Right hindlimb (tissue), 1 donor: ENCODE data around the gene SUGP1.
"Not testable (repeated sequence)": the region's sequence is repeated elsewhere in the genome, so short reads cannot be mapped to it uniquely, and the experiment has no call there.

Source experiments
- DNase-seq: peaks from one replicate; pipeline ENCODE4 v3.0.0-alpha.2; 2018

Gene SUGP1

DNA sequence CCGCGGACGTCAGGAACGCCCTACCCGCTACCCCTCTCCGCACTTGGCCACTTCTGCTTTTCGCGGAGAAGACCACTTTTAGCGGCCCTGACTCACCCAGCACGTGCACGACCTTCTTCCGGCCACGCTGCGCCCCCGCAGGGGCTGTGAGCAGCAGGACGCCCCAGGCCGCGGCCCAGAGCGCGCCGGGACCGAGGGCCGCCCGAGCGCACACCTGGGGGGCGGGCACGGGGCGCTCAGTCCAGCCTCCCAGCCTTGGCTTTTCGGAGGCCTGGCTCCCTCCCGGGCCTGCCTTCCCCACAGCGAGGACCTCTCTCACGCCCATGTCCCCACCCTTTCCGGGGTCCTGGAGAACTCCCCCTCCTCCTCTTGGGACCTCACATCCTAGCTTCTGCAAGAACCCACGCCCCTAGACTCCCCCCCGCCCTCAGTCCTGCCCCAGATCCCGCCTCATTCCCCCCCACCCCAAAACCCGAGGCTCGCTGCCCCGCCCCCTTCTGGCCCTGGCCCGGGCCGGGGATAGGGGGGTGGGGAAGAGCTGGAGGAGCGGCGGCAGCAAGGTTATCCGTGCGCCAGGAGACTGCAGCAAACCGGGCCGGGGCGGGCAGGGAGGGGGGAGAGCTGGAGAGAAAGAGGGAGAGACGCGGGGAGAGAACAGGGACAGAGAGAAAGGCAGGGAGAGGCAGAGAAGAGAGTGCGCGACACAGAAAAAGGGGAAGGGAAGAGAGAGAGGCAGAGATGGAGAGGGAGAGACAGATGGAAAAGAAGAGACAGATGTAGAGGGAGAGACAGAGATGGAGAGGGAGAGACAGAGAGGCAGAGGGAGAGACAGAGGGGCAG, 58.7 kb downstream of the SUGP1 start:
- DNase-seq = peak; percentile 66

DNA sequence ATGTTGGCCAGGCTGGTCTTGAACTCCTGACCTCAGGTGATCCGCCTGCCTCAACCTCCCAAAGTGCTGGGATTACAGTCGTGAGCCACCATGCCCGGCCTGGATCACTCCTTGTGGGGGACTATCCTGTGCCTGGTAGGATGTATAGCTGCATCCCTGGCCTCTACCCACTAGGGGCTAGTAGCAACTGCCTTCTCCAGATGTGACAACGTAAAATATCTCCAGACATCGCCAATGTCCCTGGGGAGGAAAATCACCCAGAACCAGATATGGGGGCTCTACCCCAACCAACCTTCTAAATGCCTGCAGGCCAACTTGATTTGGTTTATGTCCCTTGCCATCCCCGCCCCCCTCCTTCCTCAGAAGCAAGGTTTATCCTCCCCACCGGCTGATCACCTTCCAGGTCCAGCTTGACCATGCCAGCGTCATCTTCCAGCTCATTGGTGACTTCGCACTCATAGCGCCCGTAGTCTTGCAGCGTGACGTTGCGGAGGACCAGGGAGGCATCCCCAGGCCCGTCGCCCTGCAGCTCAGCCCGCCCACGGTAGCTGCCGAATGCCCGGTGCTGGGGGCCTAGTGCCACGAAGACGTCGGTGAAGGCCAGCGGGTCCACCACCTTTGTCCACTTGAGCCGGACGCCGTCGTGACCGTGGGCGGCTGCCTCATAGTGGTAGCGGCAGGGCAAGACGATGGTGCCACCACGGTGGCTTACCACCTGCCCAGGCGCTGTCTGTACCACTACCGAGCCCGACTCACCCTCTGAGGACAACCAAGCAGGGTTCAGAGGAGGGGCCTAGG, 59.7 kb downstream of the SUGP1 start:
- no peak for DNase-seq

DNA sequence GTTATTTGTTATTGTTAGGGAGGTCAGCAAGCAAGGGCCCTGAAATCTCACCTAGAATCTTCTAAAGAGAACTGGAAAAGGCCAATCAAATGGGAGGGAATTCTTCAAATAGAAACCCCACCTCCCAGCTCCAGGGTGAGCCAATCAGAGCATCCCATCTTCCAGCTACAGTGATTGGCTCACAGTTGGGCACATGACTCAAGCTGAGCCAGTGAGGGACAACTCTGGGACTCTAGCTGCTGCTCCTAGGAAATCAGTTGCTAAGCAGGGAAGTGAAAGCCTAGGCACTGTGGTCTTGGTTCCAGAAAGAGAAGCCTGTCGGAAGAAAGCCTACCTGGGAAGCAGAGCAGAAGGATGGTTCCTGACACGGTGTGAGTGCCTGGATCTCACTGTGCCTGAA, 60.6 kb downstream of the SUGP1 start:
- DNase-seq = no peak

DNA sequence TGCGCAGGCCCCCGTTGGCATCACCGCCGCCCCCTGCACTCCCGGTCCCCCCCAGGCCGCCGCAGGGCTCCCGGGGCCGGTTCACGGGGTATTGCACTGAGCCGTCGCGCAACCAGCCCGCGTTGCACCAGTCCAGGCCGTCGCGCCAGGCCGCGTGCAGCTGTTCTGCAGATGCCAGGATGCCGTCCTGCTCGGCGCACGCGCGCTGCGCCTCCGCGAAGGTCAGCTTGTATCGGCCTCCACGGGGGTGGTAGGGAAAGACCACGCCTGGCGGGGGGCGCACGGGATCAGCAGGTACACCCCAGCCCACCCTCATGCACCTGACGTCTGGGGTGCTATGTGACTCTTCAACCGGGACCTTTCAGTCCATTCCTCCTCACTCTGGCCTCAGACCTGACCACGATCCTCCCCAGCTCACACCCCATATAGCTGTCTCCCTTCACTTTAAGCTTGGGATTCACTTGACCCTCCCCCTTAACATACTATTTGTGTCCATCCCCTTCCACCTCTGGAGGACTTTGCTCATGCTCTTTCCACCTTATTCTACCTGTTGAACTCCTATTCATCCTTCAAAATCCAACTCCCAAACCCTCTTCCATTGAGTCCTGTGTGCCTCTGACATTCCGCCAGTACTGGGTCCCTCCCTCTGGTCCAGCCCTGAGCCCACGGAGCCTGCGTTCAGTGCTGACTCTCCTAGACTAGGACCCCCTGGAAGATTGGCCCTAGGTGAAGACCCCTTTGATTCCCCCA, 61.5 kb downstream of the SUGP1 start:
- no peak for DNase-seq

DNA sequence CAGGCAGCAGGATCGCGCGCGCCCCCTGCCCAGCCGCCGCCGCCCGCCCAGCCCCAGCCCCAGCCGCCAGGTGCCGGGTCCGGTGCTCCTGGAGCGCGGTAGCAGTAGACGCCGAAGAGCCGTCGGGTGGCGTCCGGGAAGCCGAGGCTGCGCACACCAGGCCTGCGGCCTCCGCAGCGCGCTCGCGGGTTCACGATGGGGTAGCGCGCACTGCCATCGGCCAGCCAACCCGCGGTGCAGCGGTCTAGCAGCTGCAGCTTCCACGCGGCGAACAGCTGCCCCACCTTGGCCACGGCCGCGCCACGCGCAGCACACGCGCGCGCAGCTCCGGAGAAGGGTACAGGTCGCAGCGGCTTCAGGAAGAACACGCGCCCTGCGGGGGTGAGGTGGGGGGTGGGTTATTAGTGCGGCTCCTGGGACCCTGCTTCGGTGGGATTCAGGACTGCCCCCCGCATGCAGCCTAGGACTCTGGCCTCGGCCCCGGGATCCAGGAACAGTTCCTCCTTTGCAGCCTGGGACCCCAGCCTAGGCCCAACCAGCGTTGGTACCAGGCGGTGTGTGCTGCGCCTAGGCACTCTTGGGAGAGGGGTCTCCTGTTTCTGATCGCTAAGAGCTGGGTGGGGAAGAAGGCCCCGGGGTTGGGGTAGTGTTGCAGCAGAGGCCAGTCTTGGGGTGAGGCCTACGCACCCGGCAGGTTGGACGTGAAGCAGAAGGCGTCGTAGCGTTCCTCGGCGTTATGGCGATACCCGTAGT, 62.3 kb downstream of the SUGP1 start:
- DNase-seq = no peak

DNA sequence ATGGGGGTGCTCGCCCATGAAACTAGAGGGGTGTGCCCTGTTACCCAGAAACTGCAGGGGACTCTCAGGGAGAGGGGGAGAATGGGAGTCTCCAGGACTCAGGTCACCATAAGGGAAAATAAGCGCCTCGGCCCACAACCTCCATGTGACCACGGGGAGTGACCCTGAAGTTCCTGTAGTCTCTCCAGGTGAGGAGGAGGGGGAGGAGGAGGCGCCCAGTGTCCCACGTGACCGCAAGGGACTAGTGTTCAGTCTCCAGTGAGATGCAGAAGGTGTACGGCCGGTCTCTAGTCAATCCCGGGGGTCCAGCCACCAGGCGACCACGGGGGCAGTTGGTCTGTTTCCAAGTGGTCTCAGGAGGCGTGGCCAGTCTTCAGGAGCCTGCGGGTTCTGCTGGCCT, 63.2 kb downstream of the SUGP1 start:
- DNase-seq = no peak

DNA sequence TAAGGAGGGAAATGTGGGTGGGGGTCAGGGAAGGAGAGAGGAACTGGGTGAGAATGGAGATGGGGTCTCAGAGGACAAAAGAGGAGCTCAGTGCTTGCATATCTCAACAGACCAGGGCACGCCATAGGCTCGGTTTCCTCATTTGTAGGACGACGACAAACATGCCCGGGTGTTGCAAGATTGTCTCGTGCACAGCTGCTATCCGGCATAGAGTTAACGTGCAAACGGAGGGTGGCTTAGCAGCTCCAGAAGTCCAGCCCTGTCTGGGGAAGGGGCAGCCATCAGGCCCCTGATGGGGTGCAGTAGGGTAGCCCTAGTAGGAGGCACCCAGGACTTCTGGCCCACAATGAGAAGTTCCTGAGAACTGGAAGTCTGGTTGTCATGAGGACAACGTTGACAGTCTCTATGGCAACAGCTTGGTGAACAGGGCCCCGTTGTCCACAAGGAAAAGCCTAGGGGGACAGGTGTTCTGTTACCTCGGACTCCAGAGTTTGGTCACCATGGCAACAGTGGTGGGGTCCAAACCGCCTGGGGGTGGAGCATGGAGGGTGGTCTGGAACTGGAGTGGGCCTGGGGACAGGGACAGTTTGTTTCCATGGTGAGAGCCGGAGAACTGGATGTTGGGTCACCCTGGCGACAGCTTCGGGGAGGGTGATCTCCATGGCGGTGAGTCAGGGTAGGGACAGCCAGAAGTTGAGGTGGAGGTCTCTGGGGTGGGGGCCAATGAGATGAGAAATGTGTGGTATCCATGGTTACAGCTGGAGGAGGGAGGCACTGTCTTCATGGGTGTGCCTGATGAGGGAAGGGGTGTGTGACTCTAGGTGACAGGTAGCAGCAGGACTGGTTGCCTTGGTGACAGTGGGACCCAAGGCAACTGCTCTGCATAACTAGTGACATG, 64.0 kb downstream of the SUGP1 start:
- DNase-seq = peak; percentile 16

DNA sequence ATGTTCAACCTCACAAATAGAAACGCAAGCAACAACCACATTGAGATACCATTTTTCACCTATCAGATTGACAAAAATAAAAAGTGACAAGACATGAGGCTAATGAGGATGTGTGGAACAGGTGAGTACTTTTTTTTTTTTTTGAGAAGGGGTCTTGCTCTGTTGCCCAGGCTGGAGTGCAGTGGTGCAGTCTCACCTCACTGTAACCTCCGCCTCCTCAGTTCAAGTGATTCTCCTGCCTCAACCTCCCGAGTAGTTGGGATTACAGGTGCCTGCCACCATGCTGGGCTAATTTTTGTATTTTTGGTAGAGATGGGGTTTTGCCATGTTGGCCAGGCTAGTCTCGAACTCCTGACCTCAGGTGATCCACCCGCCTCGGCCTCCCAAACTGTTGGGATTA, 66.9 kb downstream of the SUGP1 start:
- DNase-seq = not testable (repeated sequence)

DNA sequence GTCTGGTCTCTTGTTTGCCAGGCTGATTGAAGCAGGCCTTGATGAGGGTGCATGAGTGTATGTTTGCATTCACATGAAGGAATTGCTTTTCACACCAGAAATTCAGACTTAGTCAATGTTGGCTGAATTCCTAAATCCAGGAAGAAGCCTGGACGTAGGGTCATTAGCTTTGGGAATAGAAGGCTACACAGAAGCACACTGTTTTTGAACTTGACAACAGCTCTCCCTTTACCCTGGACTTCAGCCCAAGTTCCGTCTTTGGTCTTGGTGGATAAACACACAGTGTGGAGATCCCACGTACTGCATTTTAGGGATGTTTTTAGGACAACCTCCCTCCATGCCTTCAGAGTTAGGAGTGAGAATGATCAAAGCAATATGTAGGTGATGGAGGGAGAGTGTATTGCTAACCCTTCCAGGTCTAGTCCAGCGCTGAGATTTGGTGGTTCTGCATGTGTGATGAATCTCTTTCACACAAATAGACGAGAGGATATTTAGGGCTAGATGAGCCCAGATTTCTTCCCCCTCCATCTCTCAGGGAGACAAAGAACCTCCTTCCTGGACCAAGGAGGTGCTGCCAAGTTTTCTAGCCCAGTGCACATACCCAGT, 70.0 kb downstream of the SUGP1 start:
- no peak for DNase-seq

DNA sequence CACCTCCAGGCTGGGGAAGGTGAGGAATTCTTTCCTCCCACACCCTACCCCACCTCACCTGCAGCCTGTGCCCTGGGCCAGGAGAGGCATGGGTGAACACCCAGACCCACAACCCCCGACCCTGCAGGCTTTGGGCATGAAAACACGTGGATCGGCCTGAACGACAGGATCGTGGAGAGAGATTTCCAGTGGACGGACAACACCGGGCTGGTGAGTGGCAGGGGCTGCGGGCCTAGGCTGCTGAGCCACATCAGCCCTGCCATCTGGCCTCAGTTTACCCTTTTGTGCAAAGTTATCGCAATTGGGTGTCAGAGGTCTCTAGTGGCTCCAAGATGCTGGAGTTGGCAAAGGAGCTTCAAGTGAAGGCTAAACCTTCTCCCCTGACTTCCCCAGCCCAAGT, 79.8 kb downstream of the SUGP1 start:
- DNase-seq = no peak

DNA sequence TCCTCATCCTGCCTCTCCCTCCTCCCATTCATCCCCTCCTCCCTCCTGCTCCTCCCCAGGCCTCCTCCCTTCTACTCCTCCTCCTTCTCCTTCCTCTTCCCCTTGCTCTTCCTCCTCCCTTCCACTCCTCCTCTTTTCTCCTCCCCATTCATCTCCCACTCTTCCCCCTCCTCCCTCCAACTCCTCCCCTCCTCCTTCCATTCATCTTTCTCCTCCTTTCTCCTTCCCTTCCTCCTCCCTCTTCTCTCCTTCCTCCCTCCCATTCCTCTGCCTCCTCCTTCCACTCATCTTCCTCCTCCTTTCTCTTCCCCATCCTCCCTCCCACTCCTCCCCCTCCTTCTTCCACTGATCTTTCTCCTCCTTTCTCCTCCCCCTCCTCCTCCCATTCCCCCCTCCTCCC, 80.6 kb downstream of the SUGP1 start:
- no peak for DNase-seq

DNA sequence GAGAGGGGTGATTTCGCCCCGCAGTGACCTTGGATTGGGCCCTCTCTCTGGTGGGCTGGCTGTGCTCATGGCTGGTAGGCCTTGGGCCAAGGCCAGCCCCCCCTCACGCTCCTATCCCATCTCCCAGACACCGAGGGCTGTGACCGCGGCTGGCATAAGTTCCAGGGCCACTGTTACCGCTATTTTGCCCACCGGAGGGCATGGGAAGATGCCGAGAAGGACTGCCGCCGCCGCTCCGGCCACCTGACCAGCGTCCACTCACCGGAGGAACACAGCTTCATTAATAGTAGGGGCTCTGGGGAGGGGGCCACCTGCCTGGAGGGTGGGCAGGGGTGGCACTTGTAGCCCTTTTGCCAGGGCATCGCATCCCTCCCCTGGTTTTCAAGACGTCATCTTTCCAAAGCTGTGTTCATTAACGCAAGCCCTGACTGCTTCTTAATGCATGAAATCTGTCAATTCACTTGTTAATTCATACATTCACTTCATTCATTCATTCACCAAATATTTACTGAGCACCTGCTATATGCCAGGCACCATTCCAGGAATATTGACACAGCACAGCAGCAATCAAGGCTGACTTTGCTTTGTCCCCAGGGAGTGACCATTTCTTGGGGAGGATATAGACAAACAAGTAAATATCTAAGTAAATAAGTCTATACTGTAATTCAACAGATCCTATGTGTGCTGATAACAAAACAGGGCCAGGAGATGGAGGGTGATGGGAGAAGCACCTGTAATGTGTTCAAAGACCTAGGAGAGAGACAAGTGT, 82.0 kb downstream of the SUGP1 start:
- DNase-seq = no peak

DNA sequence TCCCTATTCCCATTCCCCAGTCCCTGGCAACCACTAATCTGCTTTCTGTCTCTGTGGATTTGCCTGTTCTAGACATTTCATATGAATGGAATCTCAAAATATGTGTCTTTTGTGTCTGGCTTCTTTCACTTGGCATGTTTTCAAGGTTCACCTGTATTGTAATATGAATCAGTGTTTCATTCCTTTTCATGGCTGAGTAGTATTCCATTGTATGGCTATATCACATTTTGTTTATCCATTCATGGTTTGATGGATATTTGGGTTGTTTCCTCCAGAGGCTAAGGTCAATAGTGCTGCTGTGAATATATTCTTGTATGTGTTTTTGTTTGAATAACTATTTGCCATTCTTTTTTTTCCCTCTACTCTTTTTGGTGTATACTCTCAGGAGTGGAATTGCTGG, 84.1 kb downstream of the SUGP1 start:
- DNase-seq = no peak

DNA sequence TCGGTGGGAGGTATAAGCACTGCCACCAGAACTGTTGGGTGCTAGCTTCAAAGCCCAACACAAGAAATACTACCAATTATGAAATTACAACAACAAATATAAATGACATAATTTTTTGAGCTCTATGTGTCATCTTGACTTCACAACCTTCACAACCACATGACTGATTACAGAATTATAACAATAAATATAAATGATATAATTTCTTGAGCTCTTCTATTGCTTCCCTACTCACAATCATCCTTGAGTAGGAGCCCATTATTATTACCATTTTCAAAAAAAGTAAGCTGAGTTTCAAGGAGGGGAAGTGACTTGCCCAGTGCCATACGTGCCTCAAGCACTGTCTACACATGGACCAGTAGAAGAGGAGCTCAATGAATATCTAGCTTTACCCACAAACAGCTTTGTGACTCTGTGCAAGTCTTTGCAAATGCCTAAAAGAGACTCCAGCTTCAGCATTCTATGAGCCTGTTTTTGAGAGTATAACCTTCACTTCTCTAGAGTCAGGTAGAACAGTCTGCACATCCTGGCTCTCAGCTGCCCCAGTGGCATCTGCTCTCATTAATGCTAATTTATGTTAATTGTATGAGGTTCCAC, 86.0 kb downstream of the SUGP1 start:
- no peak for DNase-seq

DNA sequence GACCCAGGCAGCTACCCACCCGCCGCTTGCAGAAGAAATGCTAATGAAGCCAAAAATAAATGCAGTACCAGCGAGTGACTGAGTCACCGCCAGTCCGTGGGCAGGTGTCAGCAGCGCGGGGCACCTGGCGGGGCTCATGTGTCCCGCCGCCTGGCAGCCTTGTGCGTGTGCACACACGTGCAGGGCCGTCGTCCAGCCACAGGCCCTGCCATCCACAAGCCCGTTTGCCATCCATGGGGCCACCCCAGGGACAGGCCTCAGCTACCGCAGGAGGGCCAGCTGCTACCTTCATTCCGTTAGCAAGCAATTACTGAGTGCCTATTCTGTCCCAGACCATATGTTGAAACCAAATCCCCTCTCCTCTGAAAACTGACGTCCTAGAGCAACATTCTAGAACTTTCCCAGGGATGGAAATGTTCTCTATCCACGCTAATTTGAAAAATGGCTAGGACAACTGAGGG, 88.0 kb downstream of the SUGP1 start:
- peak; percentile 52 for DNase-seq

DNA sequence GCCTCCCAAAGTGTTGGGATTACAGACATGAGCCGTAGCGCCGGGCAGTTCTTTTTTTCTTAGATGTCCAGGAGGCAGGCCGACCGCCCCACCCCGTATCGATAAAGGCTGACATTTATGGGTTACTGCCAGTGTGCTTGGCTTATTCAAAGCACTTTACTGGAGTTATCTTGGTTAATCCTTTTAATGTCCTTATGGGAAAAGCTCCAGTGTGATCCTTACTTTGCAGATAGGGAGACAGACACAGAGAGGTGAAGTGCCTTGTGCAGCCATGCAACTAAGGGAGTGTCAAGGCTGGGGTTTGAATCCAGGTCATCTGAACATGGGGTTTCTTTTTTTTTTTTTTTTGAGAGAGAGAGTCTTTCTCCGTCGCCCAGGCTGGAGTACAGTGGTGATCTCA, 89.3 kb downstream of the SUGP1 start:
- DNase-seq = no peak

DNA sequence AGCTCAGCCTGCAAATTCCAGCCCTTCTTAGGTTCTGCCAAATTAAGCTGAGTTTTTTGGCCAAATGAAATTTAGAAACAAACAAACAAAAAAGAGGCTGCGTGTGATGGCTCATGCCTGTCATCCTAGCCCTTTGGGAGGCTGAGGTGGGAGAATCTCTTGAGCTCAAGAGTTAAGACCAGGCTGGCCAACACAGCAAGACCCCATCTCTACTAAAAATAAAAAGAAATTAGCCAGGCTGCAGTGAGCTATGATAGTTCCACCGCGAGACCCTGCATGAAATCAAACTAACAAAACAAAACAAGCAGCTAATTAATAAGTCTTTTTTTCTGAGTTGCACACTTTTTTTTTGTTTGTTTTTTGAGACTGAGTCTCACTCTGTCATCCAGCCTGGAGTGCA, 90.6 kb downstream of the SUGP1 start:
- no peak for DNase-seq

DNA sequence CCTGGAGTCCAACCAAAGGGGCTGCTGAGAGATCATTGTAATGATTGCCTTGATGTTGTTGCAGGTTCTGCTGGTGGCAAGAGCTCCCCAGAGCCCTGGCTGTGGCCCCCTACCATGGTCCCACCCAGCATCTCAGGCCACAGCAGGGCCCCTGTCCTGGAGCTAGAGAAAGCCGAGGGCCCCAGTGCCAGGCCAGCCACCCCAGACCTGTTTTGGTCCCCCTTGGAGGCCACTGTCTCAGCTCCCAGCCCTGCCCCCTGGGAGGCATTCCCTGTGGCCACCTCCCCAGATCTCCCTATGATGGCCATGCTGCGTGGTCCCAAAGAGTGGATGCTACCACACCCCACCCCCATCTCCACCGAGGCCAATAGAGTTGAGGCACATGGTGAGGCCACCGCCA, 93.1 kb downstream of the SUGP1 start:
- DNase-seq = no peak

DNA sequence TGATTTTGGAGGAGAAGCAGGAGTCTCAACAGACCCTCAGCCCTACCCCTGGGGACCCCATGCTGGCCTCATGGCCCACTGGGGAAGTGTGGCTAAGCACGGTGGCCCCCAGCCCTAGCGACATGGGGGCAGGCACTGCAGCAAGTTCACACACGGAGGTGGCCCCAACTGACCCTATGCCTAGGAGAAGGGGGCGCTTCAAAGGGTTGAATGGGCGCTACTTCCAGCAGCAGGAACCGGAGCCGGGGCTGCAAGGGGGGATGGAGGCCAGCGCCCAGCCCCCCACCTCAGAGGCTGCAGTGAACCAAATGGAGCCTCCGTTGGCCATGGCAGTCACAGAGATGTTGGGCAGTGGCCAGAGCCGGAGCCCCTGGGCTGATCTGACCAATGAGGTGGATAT, 93.6 kb downstream of the SUGP1 start:
- no peak for DNase-seq

DNA sequence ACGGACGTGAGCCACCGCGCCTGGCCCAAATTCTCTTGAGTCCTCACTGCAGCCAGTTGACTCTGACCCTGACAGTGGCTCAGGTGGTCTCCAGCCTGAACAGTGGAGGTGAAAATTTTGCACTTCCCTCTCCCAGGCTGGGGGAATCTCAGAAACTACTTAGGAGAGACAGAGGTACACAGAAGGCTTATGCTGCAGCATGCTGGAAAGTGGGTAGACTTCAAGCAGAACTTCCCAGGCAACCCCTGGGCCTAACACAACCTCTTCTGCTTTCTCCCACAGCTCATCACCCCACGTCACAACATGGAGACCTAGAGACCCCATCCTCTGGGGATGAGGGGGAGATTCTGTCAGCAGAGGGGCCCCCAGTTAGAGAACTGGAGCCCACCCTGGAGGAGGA, 94.1 kb downstream of the SUGP1 start:
- no peak for DNase-seq
